ENCODE measurements around the gene BAG5.
"Not testable (repeated sequence)": the region's sequence is repeated elsewhere in the genome, so short reads cannot be mapped to it uniquely, and the experiment has no call there.

Gene BAG5

GRCh38 chr14:103534576-103535061 is 27.8 kb downstream of the BAG5 start:
- no peak for DNase-seq (ENCODE audit: low spot score)

GRCh38 chr14:103533999-103534575 is 28.4 kb downstream of the BAG5 start:
- DNase-seq (ENCODE audit: low spot score) = no peak

GRCh38 chr14:103533137-103533998 is 29.1 kb downstream of the BAG5 start:
- DNase-seq (ENCODE audit: low spot score) = no peak

GRCh38 chr14:103532216-103533136 is 30.0 kb downstream of the BAG5 start:
- DNase-seq (ENCODE audit: low spot score) = no peak

GRCh38 chr14:103531421-103532215 is 30.8 kb downstream of the BAG5 start:
- DNase-seq (ENCODE audit: low spot score) = no peak

- DNase-seq (ENCODE audit: low spot score) = no peak
These were observed 31.6 kb downstream of the BAG5 start for GRCh38 chr14:103530831-103531230.

GRCh38 chr14:103530390-103530789 is 32.1 kb downstream of the BAG5 start:
- no peak for DNase-seq (ENCODE audit: low spot score)

GRCh38 chr14:103529383-103530365 is 32.8 kb downstream of the BAG5 start:
- DNase-seq (ENCODE audit: low spot score) = no peak

- peak; percentile 95 for DNase-seq (ENCODE audit: low spot score)
These were observed 33.7 kb downstream of the BAG5 start, which contains the start of gene TRMT61A for GRCh38 chr14:103528587-103529382. Gene TRMT61A (plus strand): TSS chr14:103529196. CDS start chr14:103529979, 783 bp downstream.

- no peak for DNase-seq (ENCODE audit: low spot score)
These were observed 34.3 kb downstream of the BAG5 start for GRCh38 chr14:103528146-103528586.

- DNase-seq (ENCODE audit: low spot score) = no peak
These were observed 34.9 kb downstream of the BAG5 start for GRCh38 chr14:103527408-103528145.

- DNase-seq (ENCODE audit: low spot score) = no peak
These were observed 35.6 kb downstream of the BAG5 start for GRCh38 chr14:103526914-103527248.

- no peak for DNase-seq (ENCODE audit: low spot score)
These were observed 36.1 kb downstream of the BAG5 start for GRCh38 chr14:103526247-103526913.

GRCh38 chr14:103525430-103526246 is 36.8 kb downstream of the BAG5 start:
- not testable (repeated sequence) for DNase-seq (ENCODE audit: low spot score)

- DNase-seq (ENCODE audit: low spot score) = no peak
These were observed 38.2 kb downstream of the BAG5 start for GRCh38 chr14:103524002-103524935.

- no peak for DNase-seq (ENCODE audit: low spot score)
These were observed 38.9 kb downstream of the BAG5 start for GRCh38 chr14:103523575-103523954.
